ENCODE results near the gene C11orf16. TPM values are rescaled to one million over a fixed set of nuclear protein-coding genes. Genes with fewer than 3 reads are reported as not detected.

The C11orf16 gene
- total RNA-seq, 1 experiment from 2014 or later: not detected

DNA sequence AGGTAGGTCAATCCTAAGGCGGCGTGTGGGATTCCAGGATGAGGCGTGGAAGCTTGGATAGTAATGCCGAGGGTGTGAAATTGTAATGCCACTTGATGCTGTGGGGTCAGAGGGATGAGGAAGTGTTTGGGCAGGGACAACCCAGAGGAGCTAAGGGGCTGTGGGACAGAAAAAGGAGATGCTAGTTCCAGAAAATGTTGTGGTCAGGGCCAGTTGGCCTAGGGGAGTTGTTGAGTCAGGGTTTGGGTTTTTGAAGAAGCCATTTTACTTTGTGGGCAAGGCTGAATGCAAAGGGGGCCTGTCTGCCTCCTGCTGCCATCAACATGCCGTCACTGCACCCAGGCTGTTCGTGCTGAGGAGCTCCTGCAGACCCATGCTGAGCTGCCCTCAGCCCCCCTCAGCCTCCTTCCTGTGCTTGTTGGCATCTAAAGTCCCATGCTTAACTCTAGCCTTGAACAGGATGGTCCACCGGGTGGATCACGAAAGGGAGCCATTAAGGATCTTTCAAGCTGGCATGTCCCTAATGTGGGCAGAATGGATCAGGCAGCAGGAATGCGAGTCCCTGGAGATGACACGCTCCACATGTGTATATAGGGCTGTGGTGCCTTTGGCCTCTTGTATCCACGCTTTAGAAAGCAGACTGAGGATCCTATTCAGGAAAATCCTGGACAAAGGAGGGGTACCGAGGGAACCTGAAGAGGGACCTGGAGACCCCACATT is 2.1 kb downstream of the C11orf16 start (continued):
- TF ChIP-seq, protein P1, sequence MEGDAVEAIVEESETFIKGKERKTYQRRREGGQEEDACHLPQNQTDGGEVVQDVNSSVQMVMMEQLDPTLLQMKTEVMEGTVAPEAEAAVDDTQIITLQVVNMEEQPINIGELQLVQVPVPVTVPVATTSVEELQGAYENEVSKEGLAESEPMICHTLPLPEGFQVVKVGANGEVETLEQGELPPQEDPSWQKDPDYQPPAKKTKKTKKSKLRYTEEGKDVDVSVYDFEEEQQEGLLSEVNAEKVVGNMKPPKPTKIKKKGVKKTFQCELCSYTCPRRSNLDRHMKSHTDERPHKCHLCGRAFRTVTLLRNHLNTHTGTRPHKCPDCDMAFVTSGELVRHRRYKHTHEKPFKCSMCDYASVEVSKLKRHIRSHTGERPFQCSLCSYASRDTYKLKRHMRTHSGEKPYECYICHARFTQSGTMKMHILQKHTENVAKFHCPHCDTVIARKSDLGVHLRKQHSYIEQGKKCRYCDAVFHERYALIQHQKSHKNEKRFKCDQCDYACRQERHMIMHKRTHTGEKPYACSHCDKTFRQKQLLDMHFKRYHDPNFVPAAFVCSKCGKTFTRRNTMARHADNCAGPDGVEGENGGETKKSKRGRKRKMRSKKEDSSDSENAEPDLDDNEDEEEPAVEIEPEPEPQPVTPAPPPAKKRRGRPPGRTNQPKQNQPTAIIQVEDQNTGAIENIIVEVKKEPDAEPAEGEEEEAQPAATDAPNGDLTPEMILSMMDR (IDR thresholded peaks at IDR 0.05 in 2 of 3, conservative IDR thresholded peaks at IDR 0.05 in 1 of 3; ENCODE audit: borderline replicate concordance in 1 of 3, insufficient read depth in 1 of 3, low read depth in 2 of 3, low read length in 2 of 3): no peak

DNA sequence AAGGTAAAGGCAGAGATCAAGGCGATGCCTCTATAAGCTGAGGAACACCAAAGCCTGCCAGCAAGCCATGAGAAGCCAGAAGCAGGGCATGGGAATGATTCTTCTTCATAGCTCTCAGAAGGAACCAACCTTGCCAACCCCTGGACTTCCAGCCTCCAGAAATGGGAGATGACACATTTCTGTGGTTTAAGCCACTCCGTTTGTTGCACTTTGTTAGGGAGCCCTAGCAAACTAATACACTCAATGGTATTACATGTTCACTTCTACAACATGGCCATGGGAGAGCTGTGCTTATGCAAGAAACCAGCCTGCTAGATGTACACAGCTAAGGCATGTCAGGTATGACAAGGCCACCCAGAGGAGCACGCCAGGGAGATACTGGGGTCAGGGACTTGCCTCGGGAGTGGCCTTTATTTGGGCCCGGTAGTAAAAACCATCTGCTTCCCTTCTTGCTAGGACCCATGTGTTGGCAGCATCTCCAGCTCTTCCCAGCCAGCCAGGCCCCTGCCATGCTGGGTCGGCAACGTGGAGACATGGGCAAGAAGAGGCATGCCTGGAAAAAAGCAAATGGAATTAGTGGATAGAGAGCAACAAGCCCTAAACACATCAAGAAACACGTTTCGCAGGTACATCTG is 3.6 kb downstream of the C11orf16 start:
- no TSS peak for BruUV-seq (replicated peaks)
- TF ChIP-seq JUND (IDR thresholded peaks at IDR 0.05) (no peak), EZH2 (IDR thresholded peaks at IDR 0.05) (no peak), EZH2phosphoT487 (IDR thresholded peaks at IDR 0.05; ENCODE audit: borderline replicate concordance) (no peak), TCF7L2 (IDR thresholded peaks at IDR 0.05; ENCODE audit: borderline replicate concordance, extremely low read depth, insufficient read depth, insufficient read length) (no peak), POLR2AphosphoS5 (IDR thresholded peaks at IDR 0.05; ENCODE audit: low read depth, low read length) (no peak), SP1 (IDR thresholded peaks at IDR 0.05; ENCODE audit: low read depth) (no peak), ELF1 (IDR thresholded peaks at IDR 0.05; ENCODE audit: borderline replicate concordance, low read depth) (no peak), YY1 (IDR thresholded peaks at IDR 0.05; ENCODE audit: extremely low read depth, insufficient replicate concordance, low read depth, low read length) (no peak), SRF (IDR thresholded peaks at IDR 0.05; ENCODE audit: low read depth) (no peak), FOSL1 (IDR thresholded peaks at IDR 0.05; ENCODE audit: low read depth) (no peak), EGR1 (IDR thresholded peaks at IDR 0.05; ENCODE audit: low read depth) (no peak), ZFX (IDR thresholded peaks at IDR 0.05) (no peak), POLR2A (IDR thresholded peaks at IDR 0.05; ENCODE audit: borderline replicate concordance, extremely low read depth, insufficient read depth, insufficient read length) (no peak)
- TF ChIP-seq, protein P1 (IDR thresholded peaks at IDR 0.05 in 2 of 3, conservative IDR thresholded peaks at IDR 0.05 in 1 of 3; ENCODE audit: borderline replicate concordance in 1 of 3, insufficient read depth in 1 of 3, low read depth in 2 of 3, low read length in 2 of 3): no peak
- TF ChIP-seq, protein P2, sequence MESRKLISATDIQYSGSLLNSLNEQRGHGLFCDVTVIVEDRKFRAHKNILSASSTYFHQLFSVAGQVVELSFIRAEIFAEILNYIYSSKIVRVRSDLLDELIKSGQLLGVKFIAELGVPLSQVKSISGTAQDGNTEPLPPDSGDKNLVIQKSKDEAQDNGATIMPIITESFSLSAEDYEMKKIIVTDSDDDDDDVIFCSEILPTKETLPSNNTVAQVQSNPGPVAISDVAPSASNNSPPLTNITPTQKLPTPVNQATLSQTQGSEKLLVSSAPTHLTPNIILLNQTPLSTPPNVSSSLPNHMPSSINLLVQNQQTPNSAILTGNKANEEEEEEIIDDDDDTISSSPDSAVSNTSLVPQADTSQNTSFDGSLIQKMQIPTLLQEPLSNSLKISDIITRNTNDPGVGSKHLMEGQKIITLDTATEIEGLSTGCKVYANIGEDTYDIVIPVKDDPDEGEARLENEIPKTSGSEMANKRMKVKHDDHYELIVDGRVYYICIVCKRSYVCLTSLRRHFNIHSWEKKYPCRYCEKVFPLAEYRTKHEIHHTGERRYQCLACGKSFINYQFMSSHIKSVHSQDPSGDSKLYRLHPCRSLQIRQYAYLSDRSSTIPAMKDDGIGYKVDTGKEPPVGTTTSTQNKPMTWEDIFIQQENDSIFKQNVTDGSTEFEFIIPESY (IDR thresholded peaks at IDR 0.05; ENCODE audit: extremely low read depth, insufficient replicate concordance, low read length): no peak
- TF ChIP-seq, protein P3, sequence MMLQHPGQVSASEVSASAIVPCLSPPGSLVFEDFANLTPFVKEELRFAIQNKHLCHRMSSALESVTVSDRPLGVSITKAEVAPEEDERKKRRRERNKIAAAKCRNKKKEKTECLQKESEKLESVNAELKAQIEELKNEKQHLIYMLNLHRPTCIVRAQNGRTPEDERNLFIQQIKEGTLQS (IDR thresholded peaks at IDR 0.05): no peak
- TF ChIP-seq, protein P4, sequence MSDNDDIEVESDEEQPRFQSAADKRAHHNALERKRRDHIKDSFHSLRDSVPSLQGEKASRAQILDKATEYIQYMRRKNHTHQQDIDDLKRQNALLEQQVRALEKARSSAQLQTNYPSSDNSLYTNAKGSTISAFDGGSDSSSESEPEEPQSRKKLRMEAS (IDR thresholded peaks at IDR 0.05): no peak

More for the DNA sequence above, 3.6 kb downstream of the C11orf16 start:
- intact Hi-C loops (cut with micrococcal nuclease): no loop called here
- no peak overlapping the region for H3K4me3 ChIP-seq (replicated peaks in 1 of 2; ENCODE audit: low read depth in 1 of 2, low read length in 2 of 2)
- no peaks in the 10 kb centered on the region for H3K79me2 ChIP-seq (ENCODE audit: insufficient read depth, low read length)
- no peaks in the 10 kb centered on the region for H3K9me2 ChIP-seq (ENCODE audit: insufficient read depth)
- peaks cover 0 to 3% of the 10 kb centered on the region in 2 experiments; a peak in 1 of 4 replicates for H3K4me1 ChIP-seq (ENCODE audit: control insufficient read depth in 1 of 2, insufficient read depth in 2 of 2, low read length in 2 of 2)
- CTCF ChIA-PET: no interaction called here
- no peak overlapping the region for H3K4me2 ChIP-seq (ENCODE audit: low read length)
- no peaks in the 10 kb centered on the region for H4K20me1 ChIP-seq (ENCODE audit: insufficient read depth)
- H3K27me3 ChIP-seq (ENCODE audit: insufficient read depth, low read length): no peaks in the 10 kb centered on the region
- RAD21 ChIA-PET (ENCODE audit: low non-redundant PET in 1 of 2, low total read pairs in 2 of 2, uncharacterized antibody in 2 of 2, unreplicated experiment in 2 of 2): no interaction called here
- POLR2A ChIA-PET: no interaction called here
- H3K9me3 ChIP-seq (ENCODE audit: control insufficient read depth in 1 of 2, insufficient read depth in 1 of 2, low read depth in 1 of 2, low read length in 2 of 2): no peaks in the 10 kb centered on the region
- DNase-seq (ENCODE audit: low read depth, low spot score) (no peak), ATAC-seq (no peak)
- H3K9ac ChIP-seq (ENCODE audit: low read length): no peak overlapping the region
- no peak overlapping the region for H2AFZ ChIP-seq (ENCODE audit: low read depth, low read length, poor library complexity, severe bottlenecking)
- no peak overlapping the region for H3K27ac ChIP-seq (ENCODE audit: low read depth, low read length)
- H3K36me3 ChIP-seq (ENCODE audit: control insufficient read depth in 1 of 2, insufficient read depth in 2 of 2, low read length in 2 of 2): no peaks in the 10 kb centered on the region
